HG03045 (cell line): ENCODE results near the gene TNFAIP3.
"Not testable (repeated sequence)": the region's sequence is repeated elsewhere in the genome, so short reads cannot be mapped to it uniquely, and the experiment has no call there.

Source experiments
- ATAC-seq: cut with Tn5 transposase; IDR thresholded peaks from one replicate; pipeline ENCODE4 v1.9.1; 2021; ENCODE audit warnings: mild to moderate bottlenecking, moderate library complexity; ENCODE audit not compliant: unreplicated experiment

TNFAIP3 gene

GRCh38 chr6:137844327-137844726, 22.7 kb upstream of the TNFAIP3 start:
- not testable (repeated sequence) for ATAC-seq

- ATAC-seq, result not testable (repeated sequence)
Measured at GRCh38 chr6:137844773-137845172, 22.3 kb upstream of the TNFAIP3 start.

GRCh38 chr6:137845460-137845859, 21.6 kb upstream of the TNFAIP3 start:
- ATAC-seq, result no peak

GRCh38 chr6:137846274-137846673, 20.8 kb upstream of the TNFAIP3 start:
- no peak for ATAC-seq

- ATAC-seq, result peak; percentile 44
Measured at GRCh38 chr6:137846772-137847313, 20.2 kb upstream of the TNFAIP3 start.

- no peak for ATAC-seq
Measured at GRCh38 chr6:137847748-137848147, 19.3 kb upstream of the TNFAIP3 start.

GRCh38 chr6:137848672-137849071, 18.4 kb upstream of the TNFAIP3 start:
- no peak for ATAC-seq

GRCh38 chr6:137849181-137849980, 17.7 kb upstream of the TNFAIP3 start:
- ATAC-seq, result no peak

- no peak for ATAC-seq
Measured at GRCh38 chr6:137849981-137850714, 16.9 kb upstream of the TNFAIP3 start.

GRCh38 chr6:137850816-137851602, 16.1 kb upstream of the TNFAIP3 start:
- no peak for ATAC-seq

GRCh38 chr6:137851669-137852068, 15.4 kb upstream of the TNFAIP3 start:
- no peak for ATAC-seq

GRCh38 chr6:137852346-137852745, 14.7 kb upstream of the TNFAIP3 start:
- ATAC-seq, result no peak

- ATAC-seq, result no peak
Measured at GRCh38 chr6:137852811-137853210, 14.2 kb upstream of the TNFAIP3 start.

- no peak for ATAC-seq
Measured at GRCh38 chr6:137853569-137854213, 13.4 kb upstream of the TNFAIP3 start.

- ATAC-seq, result no peak
Measured at GRCh38 chr6:137856138-137856898, 10.7 kb upstream of the TNFAIP3 start.

GRCh38 chr6:137859025-137859424, 8.0 kb upstream of the TNFAIP3 start:
- no peak for ATAC-seq

GRCh38 chr6:137860394-137861005, 6.6 kb upstream of the TNFAIP3 start:
- no peak for ATAC-seq

GRCh38 chr6:137861550-137862337, 5.3 kb upstream of the TNFAIP3 start:
- no peak for ATAC-seq
